Measurements from ENCODE around the gene CCDC14. TPM values are rescaled to one million over a fixed set of nuclear protein-coding genes. Genes with fewer than 3 reads are reported as not detected.

The CCDC14 gene
- total RNA-seq, 1 experiment from 2014 or later: 62.5 TPM

DNA sequence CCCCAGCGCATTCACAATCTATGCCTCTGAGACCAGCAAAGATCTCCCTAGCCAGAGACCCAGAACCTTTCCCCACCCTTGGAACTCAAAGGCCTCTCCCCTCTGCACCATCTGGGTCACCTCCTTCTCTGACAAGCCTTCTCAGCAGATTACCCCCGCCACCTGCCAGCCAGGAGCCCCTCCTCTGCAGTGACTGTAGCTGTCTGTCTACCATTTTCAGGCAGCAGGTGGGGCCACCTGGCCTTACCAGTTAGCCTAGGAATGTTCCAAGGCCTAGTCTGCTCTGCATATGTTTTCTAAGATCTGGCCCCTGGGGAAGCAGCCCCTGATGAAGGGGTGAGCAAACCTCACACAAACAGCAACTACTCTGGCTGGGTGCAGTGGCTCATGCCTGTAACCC lies 79.3 kb downstream of the CCDC14 start:
- TF ChIP-seq, protein P1, sequence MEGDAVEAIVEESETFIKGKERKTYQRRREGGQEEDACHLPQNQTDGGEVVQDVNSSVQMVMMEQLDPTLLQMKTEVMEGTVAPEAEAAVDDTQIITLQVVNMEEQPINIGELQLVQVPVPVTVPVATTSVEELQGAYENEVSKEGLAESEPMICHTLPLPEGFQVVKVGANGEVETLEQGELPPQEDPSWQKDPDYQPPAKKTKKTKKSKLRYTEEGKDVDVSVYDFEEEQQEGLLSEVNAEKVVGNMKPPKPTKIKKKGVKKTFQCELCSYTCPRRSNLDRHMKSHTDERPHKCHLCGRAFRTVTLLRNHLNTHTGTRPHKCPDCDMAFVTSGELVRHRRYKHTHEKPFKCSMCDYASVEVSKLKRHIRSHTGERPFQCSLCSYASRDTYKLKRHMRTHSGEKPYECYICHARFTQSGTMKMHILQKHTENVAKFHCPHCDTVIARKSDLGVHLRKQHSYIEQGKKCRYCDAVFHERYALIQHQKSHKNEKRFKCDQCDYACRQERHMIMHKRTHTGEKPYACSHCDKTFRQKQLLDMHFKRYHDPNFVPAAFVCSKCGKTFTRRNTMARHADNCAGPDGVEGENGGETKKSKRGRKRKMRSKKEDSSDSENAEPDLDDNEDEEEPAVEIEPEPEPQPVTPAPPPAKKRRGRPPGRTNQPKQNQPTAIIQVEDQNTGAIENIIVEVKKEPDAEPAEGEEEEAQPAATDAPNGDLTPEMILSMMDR (conservative IDR thresholded peaks at IDR 0.05): no peak
- Histone ChIP-seq H3K23me2 (ENCODE audit: insufficient read length, low read depth, low read length, poor library complexity, severe bottlenecking) (peaks cover 13% of the 10 kb centered on the region), H3K56ac (ENCODE audit: insufficient read length, low read depth, low read length) (no peak overlapping the region), H2BK120ac (ENCODE audit: low read depth, low read length, poor library complexity, severe bottlenecking) (no peak overlapping the region), H3K79me1 (ENCODE audit: insufficient read depth, low read depth, low read length, poor library complexity, severe bottlenecking) (no peaks in the 10 kb centered on the region), H2BK12ac (ENCODE audit: insufficient read length, low read depth, low read length) (no peak overlapping the region), H3K9me3 (ENCODE audit: control insufficient read depth, low read depth, low read length) (no peaks in the 10 kb centered on the region), H2BK15ac (ENCODE audit: low read depth, low read length) (no peak overlapping the region), H3T11ph (ENCODE audit: low read length) (no peak overlapping the region), H3K14ac (ENCODE audit: insufficient read depth, low read length) (no peak overlapping the region), H3K27me3 (ENCODE audit: insufficient read depth, low read length) (peaks cover 4% of the 10 kb centered on the region; the same call in 1 of the 2 replicates), H3K27ac (ENCODE audit: insufficient read length, low read depth, low read length) (no peak overlapping the region), H2AFZ (ENCODE audit: low read length) (no peak overlapping the region), H4K91ac (ENCODE audit: insufficient read length, low read depth, low read length) (no peak overlapping the region), H3K79me2 (ENCODE audit: insufficient read depth, low read length) (no peaks in the 10 kb centered on the region), H2BK20ac (ENCODE audit: low read depth, low read length, poor library complexity, severe bottlenecking) (no peak overlapping the region), H4K20me1 (ENCODE audit: control insufficient read depth, insufficient read depth, insufficient read length) (no peaks in the 10 kb centered on the region), H2AK5ac (ENCODE audit: insufficient read length, low read length) (no peak overlapping the region), H4K8ac (replicated peaks; ENCODE audit: insufficient read length, low read depth, low read length) (no peak overlapping the region), H3K23ac (ENCODE audit: insufficient read length, low read depth, low read length) (no peak overlapping the region), H3K4ac (ENCODE audit: low read depth, low read length) (no peak overlapping the region), H3K4me1 (ENCODE audit: insufficient read depth, low read length) (no peaks in the 10 kb centered on the region), H2BK5ac (ENCODE audit: insufficient read length, low read length) (no peak overlapping the region), H3K18ac (ENCODE audit: insufficient read length, low read depth, low read length) (no peak overlapping the region), H4K5ac (ENCODE audit: insufficient read length, low read depth, low read length) (no peak overlapping the region), H3K4me2 (ENCODE audit: insufficient read depth, insufficient read length, low read length) (no peak overlapping the region), H3K9ac (ENCODE audit: extremely low read depth, insufficient read length, low read length) (no peak overlapping the region)
- Mint-ChIP-seq H3K4me1 (peaks cover 21 to 26% of the 10 kb centered on the region in 2 experiments), H3K36me3 (ENCODE audit: insufficient read depth in 1 of 3, low read depth in 3 of 3) (peaks cover 0 to 3% (median 2%) of the 10 kb centered on the region in 3 experiments; a peak in 1 of 7 replicates), H3K27me3 (ENCODE audit: low read depth) (peaks cover 32% of the 10 kb centered on the region), H3K4me3 (no peak overlapping the region), H3K9me3 (no peaks in the 10 kb centered on the region), H3K27ac (peak overlapping the region in 1 of 3 experiments; percentile 16; a peak in 1 of 7 replicates)
- peak; percentile 69 for DNase-seq
- no CpG with 5 or more reads among the region's 2 CpGs for WGBS (ENCODE audit: extremely low coverage, insufficient read length, low lambda C conversion rate)

Data from H9 (cell line).